Stimulated activated naive CD8-positive, alpha-beta T cell treated with anti-CD3 and anti-CD28 coated beads, Interleukin-15, amount 100 ng/mL, for 72 hours (primary cell): ENCODE measurements around the gene CRIP3.

ENCODE experiments used
- ATAC-seq: fragments of 150-1000 bp; cut with Tn5 transposase; 2 replicates; pipeline ENCODE4 v1.10.0; 2021; ENCODE audit warnings: mild to moderate bottlenecking, moderate library complexity
- DNase-seq, 2 donors: peaks; one replicate each; pipeline ENCODE4 v3.0.0; 2021 to 2022
- H3K27ac Mint-ChIP-seq, 2 donors: one replicate each; pipeline ENCODE4 v1.8.0; 2022; ENCODE audit warnings: mild to moderate bottlenecking in 2 of 2, mixed read lengths in 2 of 2, moderate library complexity in 2 of 2
- H3K27me3 Mint-ChIP-seq: one replicate; pipeline ENCODE4 v1.8.0; 2022; ENCODE audit warnings: mixed read lengths
- H3K4me1 Mint-ChIP-seq: one replicate; pipeline ENCODE4 v1.8.0; 2022; ENCODE audit warnings: mild to moderate bottlenecking, mixed read lengths
- H3K4me3 Mint-ChIP-seq, 2 donors: one replicate each; pipeline ENCODE4 v1.8.0; 2022; ENCODE audit warnings: mild to moderate bottlenecking in 2 of 2, mixed read lengths in 2 of 2, moderate library complexity in 1 of 2
- H3K9me3 Mint-ChIP-seq, 2 donors: one replicate each; pipeline ENCODE4 v1.8.0; 2022; ENCODE audit warnings: mixed read lengths in 2 of 2

The CRIP3 gene

DNA sequence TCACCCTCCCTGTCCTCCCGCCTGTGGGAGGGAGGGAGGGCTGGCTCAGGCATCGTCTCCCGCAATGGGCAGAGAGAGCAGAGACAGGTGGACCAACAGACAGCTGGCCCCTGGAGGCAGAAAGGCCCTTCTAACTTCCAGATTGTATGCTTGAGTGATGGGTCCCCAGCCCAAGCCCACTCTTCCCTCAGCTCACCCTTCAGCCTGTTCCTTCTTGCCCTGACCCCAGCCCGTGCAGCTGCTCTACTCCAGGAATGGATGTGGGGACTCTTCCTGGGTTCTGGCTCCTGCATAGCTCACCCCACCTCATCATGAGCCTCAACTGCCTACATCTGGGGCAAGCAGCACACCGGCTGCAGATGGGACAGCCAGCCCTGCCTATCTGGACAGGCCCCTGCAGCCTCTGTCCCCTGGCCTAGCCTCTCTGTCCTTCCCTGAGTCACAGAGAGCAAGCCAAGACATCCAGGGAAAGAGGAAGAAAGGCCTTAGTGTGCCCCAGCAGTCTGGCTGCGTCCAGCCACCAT lies 22.1 kb downstream of the CRIP3 start:
- no peak for ATAC-seq
- no peak for DNase-seq
- Mint-ChIP-seq H3K9me3 (no peaks in the 10 kb centered on the region), H3K4me1 (peaks cover 7% of the 10 kb centered on the region), H3K27ac (no peak overlapping the region), H3K4me3 (no peak overlapping the region), H3K27me3 (peaks cover 60% of the 10 kb centered on the region)

DNA sequence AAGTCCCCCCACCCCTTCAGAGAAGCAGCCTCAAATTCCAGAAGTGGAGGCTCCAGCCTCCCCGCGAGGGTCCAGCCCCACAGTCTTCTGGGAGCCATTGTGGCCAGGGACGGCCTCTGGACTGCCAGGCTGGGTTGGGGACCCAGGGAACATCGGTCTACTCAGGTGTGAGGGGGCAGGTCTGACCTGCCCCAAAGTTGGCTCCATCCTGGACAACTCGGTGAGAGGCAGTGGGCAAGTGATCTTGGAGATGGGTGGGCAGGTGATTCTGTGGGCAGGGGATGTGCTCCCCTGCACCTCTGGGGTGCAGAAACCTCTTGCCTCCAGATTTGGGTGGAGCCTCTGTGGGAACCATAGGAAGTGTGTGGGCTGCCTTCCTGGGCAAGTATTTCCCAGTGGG lies 22.8 kb downstream of the CRIP3 start:
- Mint-ChIP-seq H3K4me1 (peaks cover 8% of the 10 kb centered on the region), H3K4me3 (no peak overlapping the region), H3K27me3 (peaks cover 66% of the 10 kb centered on the region), H3K27ac (no peak overlapping the region), H3K9me3 (no peaks in the 10 kb centered on the region)
- ATAC-seq (no peak), DNase-seq (no peak)

DNA sequence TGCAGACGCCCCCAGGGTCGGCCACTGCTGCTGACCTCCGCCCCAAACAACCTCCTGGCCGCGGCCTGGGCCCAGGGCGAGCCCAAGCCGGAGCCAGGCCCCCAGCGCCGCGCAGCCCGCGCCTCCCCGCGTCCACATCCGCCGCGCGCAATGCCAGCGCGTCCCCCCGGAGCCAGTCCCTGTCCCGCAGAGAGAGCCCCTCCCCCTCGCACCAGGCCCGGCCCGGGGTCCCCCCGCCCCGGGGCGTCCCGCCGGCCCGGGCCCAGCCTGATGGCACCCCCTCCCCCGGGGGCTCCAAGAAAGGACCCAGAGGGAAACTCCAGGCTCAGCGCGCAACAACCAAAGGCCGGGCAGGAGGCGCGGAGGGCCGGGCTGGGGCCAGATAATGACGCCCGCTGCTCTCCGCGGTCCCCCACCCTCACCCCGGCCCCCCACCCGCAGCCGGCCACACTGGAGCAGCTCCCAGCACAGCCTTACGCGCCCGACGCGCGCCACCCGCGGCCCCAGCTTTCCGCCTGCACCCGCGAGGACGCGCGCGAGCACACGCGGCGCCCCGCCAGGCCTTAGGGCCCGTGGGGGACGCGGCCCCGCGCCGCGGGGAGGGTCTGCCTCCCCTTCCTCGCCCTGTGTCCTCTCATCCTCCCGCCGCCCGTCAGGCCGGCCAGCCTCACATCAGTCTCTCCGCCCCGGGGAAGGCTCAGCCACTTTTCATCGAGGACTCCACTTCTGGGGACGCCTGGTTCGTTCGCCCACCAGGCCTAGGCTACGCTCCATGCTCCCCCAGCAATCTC lies 23.4 kb downstream of the CRIP3 start:
- no peak overlapping the region for H3K4me3 Mint-ChIP-seq
- peaks cover 8% of the 10 kb centered on the region for H3K4me1 Mint-ChIP-seq
- no peaks in the 10 kb centered on the region for H3K9me3 Mint-ChIP-seq
- no peak overlapping the region for H3K27ac Mint-ChIP-seq
- peaks cover 72% of the 10 kb centered on the region for H3K27me3 Mint-ChIP-seq
- no peak for DNase-seq
- ATAC-seq: peak; percentile 40

DNA sequence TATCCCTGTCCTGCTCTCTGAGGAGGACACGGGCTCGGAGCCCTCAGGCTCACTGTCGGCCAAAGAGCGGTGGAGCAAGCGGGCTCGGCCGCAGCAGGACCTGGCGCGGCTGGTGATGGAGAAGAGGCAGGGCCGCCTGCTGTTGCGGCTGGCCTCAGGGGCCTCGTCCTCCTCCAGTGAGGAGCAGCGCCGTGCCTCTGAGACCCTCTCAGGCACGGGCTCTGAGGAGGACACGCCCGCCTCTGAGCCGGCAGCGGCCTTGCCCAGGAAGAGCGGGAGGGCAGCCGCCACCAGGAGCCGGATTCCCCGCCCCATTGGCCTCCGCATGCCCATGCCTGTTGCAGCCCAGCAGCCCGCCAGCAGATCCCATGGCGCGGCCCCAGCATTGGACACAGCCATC lies 24.7 kb downstream of the CRIP3 start:
- DNase-seq: no peak
- H3K9me3 Mint-ChIP-seq: no peaks in the 10 kb centered on the region
- H3K4me1 Mint-ChIP-seq: peaks cover 8% of the 10 kb centered on the region
- H3K27ac Mint-ChIP-seq: no peak overlapping the region
- ATAC-seq: no peak
- H3K4me3 Mint-ChIP-seq: no peak overlapping the region
- peaks cover 73% of the 10 kb centered on the region for H3K27me3 Mint-ChIP-seq

DNA sequence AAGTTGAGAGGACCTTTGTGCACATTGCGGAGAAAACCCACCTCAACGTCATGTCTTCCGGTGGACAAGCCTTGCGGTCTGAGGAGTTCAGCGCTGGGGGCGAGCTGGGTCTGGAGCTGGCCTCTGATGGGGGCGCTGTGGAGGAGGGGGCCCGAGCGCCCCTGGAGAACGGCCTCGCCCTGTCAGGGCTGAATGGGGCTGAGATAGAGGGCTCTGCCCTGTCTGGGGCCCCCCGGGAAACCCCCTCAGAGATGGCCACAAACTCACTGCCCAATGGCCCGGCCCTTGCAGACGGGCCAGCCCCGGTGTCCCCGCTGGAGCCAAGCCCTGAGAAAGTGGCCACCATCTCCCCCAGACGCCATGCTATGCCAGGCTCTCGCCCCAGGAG lies 25.1 kb downstream of the CRIP3 start:
- DNase-seq (no peak), ATAC-seq (no peak)
- Mint-ChIP-seq H3K4me1 (peaks cover 8% of the 10 kb centered on the region), H3K4me3 (no peak overlapping the region), H3K9me3 (no peaks in the 10 kb centered on the region), H3K27me3 (peaks cover 77% of the 10 kb centered on the region), H3K27ac (no peak overlapping the region)

DNA sequence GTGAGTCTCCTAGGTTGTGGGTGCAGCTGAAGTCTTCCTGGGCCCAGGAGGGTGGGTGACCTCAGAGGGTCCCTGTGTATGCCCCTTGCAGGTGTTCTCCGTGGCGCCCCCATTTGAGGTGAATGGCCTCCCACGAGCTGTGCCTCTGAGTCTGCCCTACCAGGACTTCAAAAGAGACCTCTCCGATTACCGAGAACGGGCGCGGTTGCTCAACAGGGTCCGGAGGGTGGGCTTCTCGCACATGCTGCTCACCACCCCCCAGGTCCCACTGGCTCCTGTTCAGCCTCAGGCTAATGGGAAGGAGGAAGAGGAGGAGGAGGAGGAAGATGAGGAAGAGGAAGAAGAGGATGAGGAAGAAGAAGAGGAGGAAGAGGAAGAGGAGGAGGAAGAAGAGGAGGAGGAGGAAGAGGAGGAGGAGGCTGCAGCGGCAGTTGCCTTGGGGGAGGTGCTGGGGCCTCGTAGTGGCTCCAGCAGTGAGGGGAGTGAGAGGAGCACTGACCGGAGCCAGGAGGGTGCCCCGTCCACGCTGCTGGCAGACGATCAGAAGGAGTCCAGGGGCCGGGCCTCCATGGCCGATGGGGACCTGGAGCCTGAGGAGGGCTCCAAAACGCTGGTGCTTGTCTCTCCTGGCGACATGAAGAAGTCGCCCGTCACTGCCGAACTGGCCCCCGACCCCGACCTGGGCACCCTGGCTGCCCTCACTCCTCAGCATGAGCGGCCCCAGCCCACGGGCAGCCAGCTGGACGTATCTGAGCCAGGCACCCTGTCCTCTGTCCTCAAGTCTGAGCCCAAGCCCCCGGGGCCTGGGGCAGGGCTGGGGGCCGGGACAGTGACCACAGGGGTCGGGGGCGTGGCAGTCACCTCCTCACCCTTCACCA lies 25.8 kb downstream of the CRIP3 start:
- H3K27ac Mint-ChIP-seq: no peak overlapping the region
- ATAC-seq: no peak
- no peak overlapping the region for H3K4me3 Mint-ChIP-seq

DNA sequence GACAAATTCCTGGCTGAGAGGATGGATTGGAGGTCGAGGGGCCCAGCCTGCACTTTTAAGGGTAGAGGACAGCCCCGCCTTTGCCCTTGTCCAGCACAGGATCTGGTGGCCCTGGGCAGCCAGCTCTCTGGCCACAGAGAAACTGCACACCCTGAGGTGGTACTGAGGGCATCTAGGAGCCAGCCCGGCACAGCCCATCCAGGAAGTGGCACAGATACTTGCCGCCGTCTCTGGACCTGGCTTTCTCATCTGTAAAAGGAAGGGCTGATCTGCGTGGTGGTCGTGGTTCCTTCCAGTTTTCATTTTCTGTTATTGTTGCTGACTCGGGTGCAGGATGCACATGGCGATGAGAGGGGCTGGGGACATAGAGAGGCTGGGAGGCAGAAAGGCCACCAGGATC lies 26.6 kb downstream of the CRIP3 start:
- Mint-ChIP-seq H3K4me3 (no peak overlapping the region), H3K9me3 (no peaks in the 10 kb centered on the region), H3K27ac (peak overlapping the region in 1 of 2 donors; percentile 43), H3K27me3 (peaks cover 77% of the 10 kb centered on the region), H3K4me1 (peaks cover 21% of the 10 kb centered on the region)
- no peak for ATAC-seq
- no peak for DNase-seq

More for the DNA sequence above, 25.8 kb downstream of the CRIP3 start:
- no peak for DNase-seq
- Mint-ChIP-seq H3K4me1 (peaks cover 15% of the 10 kb centered on the region), H3K27me3 (peaks cover 77% of the 10 kb centered on the region), H3K9me3 (no peaks in the 10 kb centered on the region)

DNA sequence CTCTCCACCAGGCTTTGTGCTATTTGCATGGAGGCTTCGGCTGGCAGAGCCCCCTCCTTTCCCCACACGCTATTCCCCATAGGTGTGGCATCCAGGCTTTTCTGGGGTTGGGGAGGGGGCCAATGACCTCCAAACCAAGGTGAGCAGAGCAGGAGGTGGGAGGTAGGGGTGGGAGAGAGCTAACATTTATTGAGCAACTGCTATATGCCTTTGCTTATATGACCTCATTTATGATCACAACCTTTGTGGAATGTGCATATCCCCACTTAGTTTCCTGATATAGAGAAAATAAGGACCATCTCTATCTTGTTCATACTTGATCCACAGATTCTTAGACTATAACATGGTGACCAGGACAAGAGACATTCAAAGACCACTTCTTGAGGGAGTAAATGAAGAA lies 28.4 kb downstream of the CRIP3 start:
- ATAC-seq (no peak), DNase-seq (no peak)
- Mint-ChIP-seq H3K9me3 (no peaks in the 10 kb centered on the region), H3K27me3 (peaks cover 74% of the 10 kb centered on the region), H3K4me1 (peaks cover 40% of the 10 kb centered on the region), H3K4me3 (no peak overlapping the region), H3K27ac (no peak overlapping the region)

DNA sequence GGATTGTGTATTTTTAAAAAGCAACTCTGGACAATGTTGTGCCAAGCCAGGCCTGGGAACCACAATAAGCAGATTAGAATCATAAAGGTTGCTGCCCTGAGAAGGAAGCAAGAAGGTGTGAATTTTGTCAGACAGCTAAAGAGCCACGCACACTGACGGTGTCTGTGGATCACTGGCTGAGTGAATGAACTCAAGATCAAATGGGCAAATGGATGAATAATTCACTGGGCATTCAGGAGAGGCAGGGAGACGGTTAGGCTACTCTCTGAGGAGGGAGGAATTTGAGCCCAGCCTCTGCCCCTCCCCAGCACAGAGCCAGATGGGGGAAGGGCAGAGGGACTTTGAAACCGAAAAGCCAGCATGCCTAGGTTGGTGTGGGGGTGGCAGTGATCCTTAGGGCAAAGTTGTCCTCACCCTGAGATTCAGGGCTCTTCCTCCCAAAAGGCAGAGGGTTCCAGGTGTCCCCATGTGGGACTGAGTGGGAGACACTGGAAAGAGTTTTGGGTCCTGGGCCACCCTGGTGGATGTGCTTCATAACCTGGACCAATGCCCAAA lies 30.0 kb downstream of the CRIP3 start:
- Mint-ChIP-seq H3K27ac (no peak overlapping the region), H3K4me3 (no peak overlapping the region), H3K27me3 (peaks cover 81% of the 10 kb centered on the region), H3K4me1 (peaks cover 53% of the 10 kb centered on the region), H3K9me3 (no peaks in the 10 kb centered on the region)
- ATAC-seq (no peak), DNase-seq (no peak)

DNA sequence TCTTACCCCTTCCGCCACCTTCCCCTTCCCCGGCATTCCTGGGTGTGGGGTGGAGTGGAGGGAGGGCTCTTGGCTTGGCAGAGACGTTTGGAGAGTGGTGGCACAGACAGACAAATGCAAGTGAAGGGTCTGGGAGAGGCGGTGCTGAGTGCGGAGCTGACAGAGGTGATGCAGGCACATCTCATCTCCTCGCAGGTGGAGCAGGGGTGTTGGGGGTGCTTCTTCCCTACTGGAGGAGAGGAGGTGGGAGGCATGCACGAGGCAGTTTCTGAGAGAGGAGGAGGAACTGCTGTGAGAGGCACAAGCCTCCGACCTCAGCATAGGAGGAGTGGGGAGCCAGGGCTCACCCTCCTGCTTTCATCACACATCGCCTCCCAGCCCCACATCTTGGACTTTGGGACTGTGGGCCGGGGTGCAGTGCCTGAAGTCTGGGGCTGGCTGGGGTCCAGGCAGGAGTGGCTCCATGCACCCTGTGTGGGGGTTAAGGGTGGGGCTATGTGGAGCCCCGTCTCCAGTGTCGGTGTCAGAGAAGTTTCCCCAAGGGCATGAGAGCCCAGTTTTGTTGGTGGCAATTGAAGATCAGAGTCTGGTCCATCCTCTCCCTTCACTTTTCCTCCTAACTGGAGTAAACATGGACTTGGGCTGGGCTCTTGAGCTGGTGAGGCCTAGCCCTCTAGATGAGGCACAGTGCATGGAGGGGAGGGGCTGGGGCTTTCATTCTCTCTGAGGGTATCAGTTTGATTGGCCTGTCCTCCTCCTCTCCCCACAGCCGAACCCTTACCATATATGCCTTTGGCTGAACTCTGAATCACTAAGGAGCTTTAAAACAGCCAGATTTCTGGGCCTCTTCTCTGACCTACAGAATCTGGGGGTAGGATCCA lies 30.7 kb downstream of the CRIP3 start:
- Mint-ChIP-seq H3K4me3 (no peak overlapping the region), H3K4me1 (peaks cover 53% of the 10 kb centered on the region), H3K27ac (no peak overlapping the region), H3K27me3 (peaks cover 84% of the 10 kb centered on the region), H3K9me3 (no peaks in the 10 kb centered on the region)
- ATAC-seq (no peak), DNase-seq (no peak)

DNA sequence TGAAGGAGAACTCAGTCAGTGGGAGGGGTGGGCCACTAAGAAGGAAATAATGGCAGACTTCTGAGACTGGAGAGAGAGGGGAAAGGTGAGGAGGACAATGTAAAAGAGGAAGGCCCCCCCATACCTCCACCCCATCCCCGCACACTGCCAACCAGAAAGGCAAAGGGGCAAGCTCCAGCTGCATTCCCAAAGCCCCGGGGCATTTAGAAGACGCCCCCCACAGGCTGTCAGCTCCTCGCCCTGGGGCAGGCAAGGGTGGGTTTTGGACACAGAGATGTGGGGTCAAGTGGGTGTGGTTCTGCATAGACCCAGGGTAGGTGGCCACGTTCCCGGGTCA lies 31.4 kb downstream of the CRIP3 start:
- Mint-ChIP-seq H3K27me3 (peaks cover 80% of the 10 kb centered on the region), H3K4me1 (peaks cover 53% of the 10 kb centered on the region), H3K27ac (peak overlapping the region in 1 of 2 donors; percentile 65), H3K4me3 (no peak overlapping the region), H3K9me3 (no peaks in the 10 kb centered on the region)
- ATAC-seq (no peak), DNase-seq (no peak)

DNA sequence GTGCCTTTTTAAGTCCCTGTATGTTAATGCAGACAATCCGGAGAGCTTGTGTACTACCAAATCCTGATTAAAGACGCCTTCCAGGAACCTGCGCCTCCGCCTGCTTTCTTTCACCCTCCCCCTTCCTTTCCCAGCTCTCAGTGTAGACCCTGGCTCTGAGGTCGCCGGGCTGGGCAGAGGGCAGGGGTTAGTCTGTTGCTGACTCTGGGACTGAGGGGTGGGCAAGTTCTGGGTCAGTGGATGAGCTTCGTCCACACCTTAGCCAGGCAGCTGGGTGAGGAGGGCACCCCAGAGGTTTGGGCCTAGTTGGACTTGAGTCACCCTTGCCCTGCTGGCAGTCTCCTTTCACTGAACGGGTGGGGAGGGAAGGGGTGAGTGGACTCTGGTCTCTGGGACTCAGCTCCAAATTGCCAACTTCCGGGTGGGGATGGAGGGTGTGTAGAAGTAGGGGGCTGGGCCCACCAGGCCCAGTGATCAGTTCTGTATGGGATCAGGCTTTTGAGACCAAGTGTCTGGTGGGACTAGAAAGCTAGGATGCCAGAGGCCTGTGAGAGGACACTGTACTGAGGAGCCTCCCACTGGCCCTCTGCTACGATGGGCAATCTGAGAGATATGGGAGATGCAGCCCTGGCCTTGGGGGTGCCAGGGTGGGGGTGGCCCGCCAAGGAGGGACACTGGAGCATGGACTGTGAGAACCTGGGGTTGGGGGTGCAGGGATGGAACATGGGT lies 31.9 kb downstream of the CRIP3 start:
- H3K27me3 Mint-ChIP-seq: peaks cover 80% of the 10 kb centered on the region
- peak overlapping the region; percentile 40 to 56 for H3K4me3 Mint-ChIP-seq
- H3K4me1 Mint-ChIP-seq: peaks cover 48% of the 10 kb centered on the region
- no peak for DNase-seq
- ATAC-seq: no peak
- H3K27ac Mint-ChIP-seq: peak overlapping the region in 1 of 2 donors; percentile 65
- H3K9me3 Mint-ChIP-seq: no peaks in the 10 kb centered on the region

DNA sequence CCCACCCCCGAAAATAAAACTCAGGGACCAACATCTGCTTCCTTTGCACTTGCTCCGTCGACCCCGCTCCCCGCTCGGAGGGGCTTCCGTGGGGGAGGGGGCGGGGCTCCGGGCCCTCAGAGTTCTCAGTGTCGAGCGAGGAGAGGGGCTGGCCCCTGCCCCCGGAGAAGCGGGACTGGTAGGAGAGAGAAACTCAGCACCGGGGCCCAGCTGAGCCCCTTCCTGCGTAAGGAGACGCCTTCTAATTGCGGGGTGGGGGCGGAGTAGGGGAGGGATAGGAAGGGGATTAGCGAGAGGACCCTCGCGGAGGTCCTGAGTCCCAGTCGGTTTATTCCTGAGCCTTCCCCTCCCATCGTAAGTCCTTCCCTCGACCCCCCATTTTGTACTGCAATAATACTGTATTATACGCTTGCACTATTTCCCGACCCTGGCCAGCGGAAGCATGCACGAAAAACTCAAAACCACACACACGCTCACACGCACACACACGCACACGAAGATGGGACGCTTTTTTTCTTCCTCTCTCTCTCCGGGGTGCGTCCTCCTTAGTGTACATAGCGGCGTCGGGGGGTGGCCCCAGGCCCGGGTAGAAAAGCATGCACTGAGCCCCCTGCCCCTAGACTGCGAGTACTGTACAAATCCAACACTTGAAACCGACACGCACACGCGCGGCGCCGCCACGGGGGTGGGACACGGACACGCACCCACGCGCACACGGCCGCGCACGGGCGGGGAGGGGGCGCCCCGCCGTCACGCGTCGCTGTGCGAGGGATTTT lies 32.6 kb downstream of the CRIP3 start:
- Mint-ChIP-seq H3K9me3 (no peaks in the 10 kb centered on the region), H3K27ac (peak overlapping the region; percentile 36 to 75), H3K27me3 (peaks cover 80% of the 10 kb centered on the region), H3K4me1 (peaks cover 46% of the 10 kb centered on the region), H3K4me3 (peak overlapping the region; percentile 56 to 81)
- ATAC-seq: peak; percentile 68
- peak in 1 of 2 donors; percentile 42 for DNase-seq
